GM18951 (cell line): Measurements from ENCODE around the gene RPGRIP1L.

Experiments used
- POLR2A ChIP-seq: IDR thresholded peaks from 4 replicates; pipeline ENCODE4 v1.6.1; 2011; ENCODE audit warnings: mild to moderate bottlenecking; ENCODE audit not compliant: insufficient read length, insufficient read depth; ENCODE audit errors: extremely low read depth
- in situ Hi-C: fragments of 300-500 bp; cut with MboI; formaldehyde crosslinking; loops from one replicate; pipeline ENCODE4 v1.12.0; 2022; ENCODE audit warnings: low sequenced_read_pairs, mixed read lengths, inconsistent platforms; ENCODE audit not compliant: unreplicated experiment

Gene RPGRIP1L

GRCh38 chr16:53703590-53704444, at the start of gene RPGRIP1L, which contains the start of gene FTO:
RPGRIP1L (minus strand) TSS chr16:53703859; CDS start chr16:53700723, 3,136 bp downstream.
FTO (plus strand) TSS chr16:53704156.
- peak; percentile 54 for TF ChIP-seq POLR2A
- in situ Hi-C loops = no loop called here

DNA sequence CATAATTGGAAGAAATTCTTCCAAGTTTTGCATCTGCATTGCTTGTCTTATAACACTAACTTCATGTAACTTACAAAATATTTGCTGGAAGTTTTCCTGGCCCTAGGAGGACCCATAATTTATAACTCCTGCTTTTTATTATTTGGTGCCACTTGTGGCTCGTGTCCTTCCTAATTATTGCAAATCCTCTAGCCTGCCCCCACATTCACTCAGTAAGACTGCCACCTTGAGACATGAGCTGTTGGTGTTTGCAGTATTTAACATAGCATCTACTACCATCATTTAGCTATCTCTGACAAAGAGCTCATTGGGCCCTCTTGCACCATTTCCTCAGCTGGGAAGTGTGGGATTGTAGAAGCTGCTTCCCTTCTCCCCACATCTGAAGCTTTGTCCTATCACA, 49.8 kb upstream of the RPGRIP1L start:
- in situ Hi-C loops = no loop called here

DNA sequence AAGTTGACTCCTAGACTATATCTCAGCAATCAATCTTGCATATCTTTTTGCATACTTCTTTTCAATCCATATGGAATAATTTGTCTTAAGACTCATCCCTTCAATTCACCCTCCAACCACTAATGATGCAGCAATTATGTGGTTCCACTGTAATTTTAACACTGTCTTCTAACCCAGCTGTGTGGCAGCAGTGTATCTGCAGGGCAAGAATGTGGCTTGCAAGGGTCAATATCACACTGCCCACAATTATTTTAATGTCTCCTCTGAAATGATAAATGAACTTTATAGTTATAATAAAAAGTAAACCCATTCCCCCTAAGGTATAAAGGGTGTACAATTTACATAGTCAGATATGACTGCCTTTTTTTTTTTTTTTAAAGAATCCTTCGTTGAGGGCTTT, 48.9 kb upstream of the RPGRIP1L start:
- in situ Hi-C loops = no loop called here
- no peak for TF ChIP-seq POLR2A

More for the DNA sequence above, 49.8 kb upstream of the RPGRIP1L start:
- TF ChIP-seq POLR2A = no peak

DNA sequence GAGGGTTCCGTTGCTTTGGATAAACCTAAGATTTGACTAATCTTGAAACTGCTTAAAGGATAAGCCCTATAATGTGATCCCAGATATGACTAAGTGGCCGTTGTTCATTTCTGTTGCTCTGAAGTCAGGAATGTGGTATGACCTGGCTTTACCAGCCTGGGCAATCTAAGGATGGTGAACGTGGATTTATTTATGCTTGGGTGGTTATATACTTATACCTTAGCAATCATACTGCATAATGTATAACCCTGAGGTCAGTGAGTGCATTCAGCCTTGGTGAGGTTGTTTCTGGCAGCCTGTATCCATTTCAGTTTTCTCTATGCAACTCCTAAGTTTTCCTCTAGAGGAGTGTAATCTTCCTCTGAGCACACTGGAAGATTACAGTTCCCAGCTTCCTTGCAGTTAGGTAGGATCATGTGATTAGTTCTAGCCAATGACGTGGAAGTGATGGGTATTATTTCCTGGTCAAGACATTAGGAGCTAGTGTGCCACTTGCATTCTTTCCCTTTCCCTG, 42.2 kb upstream of the RPGRIP1L start:
- in situ Hi-C loops = no loop called here
- TF ChIP-seq POLR2A = no peak

DNA sequence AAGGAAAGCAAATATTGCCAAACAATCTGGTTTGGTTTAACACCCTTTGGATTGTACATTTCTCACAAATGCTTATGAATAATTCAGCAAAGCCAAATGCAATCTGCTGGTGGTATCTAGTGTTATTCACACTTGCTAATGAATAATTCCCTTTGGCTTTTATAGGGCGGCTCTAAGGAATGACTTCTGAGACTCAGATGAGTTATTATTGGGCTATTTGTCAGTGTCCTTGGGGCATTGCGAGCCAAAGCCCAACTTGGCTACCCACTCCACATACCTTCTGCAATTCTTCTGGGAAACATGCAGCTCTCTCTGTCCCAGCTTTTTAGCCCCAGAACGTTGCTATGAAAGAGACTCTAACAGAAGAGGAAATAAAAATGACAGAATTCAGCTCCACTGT, 41.4 kb upstream of the RPGRIP1L start:
- no peak for TF ChIP-seq POLR2A
- in situ Hi-C loops = no loop called here

DNA sequence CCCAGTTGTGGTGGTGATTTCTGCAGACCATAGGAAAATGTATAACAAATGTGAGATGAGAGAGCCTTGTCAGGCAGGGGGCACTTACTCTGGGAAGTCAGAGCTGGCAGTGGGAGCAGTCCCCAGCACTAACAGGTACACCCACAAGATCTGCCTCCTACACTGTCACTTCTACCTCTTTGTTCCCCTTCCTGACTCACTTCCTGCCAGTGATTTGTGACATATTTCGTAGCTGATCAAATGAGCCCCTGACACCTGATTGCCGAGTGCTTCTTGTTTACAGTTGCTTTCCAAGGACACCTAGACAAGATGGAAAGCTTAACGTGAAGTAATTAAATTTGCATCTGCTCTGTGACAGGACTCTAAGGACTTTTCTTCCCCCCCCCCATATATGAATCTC, 40.8 kb upstream of the RPGRIP1L start:
- in situ Hi-C loops = no loop called here
- no peak for TF ChIP-seq POLR2A

DNA sequence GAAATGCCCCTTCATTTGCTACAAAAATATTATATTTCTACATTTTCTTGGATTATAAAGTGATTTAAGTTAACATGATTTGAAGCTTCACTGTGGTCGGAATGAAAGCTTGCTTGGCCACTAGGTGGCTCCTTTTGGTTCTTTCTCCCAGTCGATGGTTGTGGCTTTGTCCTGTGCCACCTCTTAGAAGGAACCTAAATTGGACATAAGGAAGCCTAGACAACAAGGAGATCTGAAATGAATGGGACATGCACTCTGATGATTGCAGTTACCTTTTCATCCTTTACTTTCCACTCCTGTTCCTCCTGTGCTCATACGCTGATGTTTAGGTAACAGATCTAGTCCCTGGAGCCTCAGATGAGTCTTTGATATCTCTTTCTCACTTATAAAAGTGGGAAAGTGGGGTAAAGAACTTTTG, 39.5 kb upstream of the RPGRIP1L start:
- in situ Hi-C loops = no loop called here

GRCh38 chr16:53741546-53741945, 37.9 kb upstream of the RPGRIP1L start:
- in situ Hi-C loops = no loop called here
- TF ChIP-seq POLR2A = no peak

More for the DNA sequence above, 39.5 kb upstream of the RPGRIP1L start:
- TF ChIP-seq POLR2A = no peak

GRCh38 chr16:53740933-53741531, 37.4 kb upstream of the RPGRIP1L start:
- TF ChIP-seq POLR2A = no peak
- in situ Hi-C loops = no loop called here

DNA sequence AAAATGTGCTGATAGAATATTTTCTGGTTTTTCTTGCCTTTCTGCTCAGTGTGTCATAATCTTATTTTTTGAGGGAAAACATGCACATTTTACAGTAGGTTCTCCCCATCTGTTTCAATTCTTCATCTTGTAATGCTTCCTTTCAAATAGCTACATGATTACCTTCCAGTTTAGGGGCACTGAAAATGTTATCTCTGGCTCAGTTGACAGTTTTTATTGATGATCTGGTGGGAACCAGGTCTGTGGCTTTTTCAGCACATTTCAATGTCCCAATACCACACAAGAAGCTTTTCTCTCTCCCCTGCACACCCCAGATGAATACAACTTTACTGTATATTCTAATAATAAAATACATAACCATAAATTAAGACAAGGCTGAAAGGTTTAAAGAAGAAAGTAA, 36.8 kb upstream of the RPGRIP1L start:
- no peak for TF ChIP-seq POLR2A
- in situ Hi-C loops = no loop called here

GRCh38 chr16:53737552-53737951, 33.9 kb upstream of the RPGRIP1L start:
- no peak for TF ChIP-seq POLR2A
- in situ Hi-C loops = no loop called here

DNA sequence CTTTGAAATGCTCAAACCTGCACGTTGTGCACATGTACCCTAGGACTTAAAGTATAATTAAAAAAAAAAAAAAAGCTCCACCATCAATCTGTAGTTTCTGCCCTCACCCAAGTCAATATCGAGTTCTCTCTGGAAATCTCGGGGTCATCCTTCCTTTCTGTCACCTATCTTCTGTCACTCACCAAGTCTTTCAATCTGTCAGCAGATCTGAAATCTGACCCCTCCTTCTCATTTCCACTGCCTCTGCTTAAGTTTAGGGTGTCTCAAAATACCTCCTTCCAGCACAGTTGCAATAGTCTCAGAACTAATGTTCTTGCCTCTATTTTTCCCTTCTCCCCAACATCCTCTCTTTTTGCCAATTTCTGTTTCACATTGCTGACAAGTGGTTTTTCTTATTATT, 32.6 kb upstream of the RPGRIP1L start:
- TF ChIP-seq POLR2A = no peak
- in situ Hi-C loops = no loop called here

GRCh38 chr16:53734908-53735307, 31.2 kb upstream of the RPGRIP1L start:
- TF ChIP-seq POLR2A = no peak
- in situ Hi-C loops = no loop called here

GRCh38 chr16:53732296-53732929, 28.8 kb upstream of the RPGRIP1L start:
- TF ChIP-seq POLR2A = no peak
- in situ Hi-C loops = no loop called here

DNA sequence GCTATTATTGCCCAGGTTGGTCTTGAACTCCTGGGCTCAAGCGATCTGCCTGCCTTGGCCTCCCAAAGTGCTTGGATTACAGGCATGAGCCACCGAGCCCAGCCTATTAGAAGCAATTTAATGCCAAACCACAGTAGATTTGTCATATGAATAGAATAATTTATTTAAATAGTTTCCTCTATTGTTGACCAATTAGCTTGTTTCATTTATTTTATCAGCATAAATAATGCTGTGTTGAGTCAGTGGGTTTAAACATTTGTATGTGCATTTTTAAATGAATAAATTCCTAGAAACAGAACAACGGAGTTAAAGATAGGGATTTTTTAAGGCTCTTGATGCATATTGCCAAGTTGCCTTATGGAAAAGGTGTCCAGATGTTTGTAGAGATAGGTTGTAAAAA, 27.0 kb upstream of the RPGRIP1L start:
- TF ChIP-seq POLR2A = no peak
- in situ Hi-C loops = no loop called here
